Measurements from ENCODE around the gene USP5.
"Not testable (repeated sequence)": the region's sequence is repeated elsewhere in the genome, so short reads cannot be mapped to it uniquely, and the experiment has no call there.

- not testable (repeated sequence) for TF ChIP-seq EP300, POLR2A, POLR2AphosphoS5 (IDR thresholded peaks at IDR 0.05)
These were observed 27.9 kb downstream of the USP5 start for GRCh38 chr12:6879824-6880223.
